H9 (cell line): Measurements from ENCODE around the gene C2orf72. TPM values are rescaled to one million over a fixed set of nuclear protein-coding genes. Genes with fewer than 3 reads are reported as not detected.

Experiments used
- DNase-seq: peaks from one replicate; pipeline ENCODE4 v3.0.0-alpha.2; 2017
- H2AFZ ChIP-seq: one replicate; pipeline ENCODE4 v1.6.1; 2013; ENCODE audit warnings: mild to moderate bottlenecking, low read length, control low read depth, moderate library complexity
- H2AK5ac ChIP-seq: 2 replicates; pipeline ENCODE4 v1.6.1; 2013; ENCODE audit warnings: low read length, control low read depth, mixed read lengths; ENCODE audit not compliant: insufficient read length
- H2BK120ac ChIP-seq: one replicate; pipeline ENCODE4 v1.6.1; 2013; ENCODE audit warnings: low read depth, mild to moderate bottlenecking, low read length, control low read depth, inconsistent platforms; ENCODE audit not compliant: poor library complexity, severe bottlenecking
- H2BK12ac ChIP-seq: 2 replicates; pipeline ENCODE4 v1.6.1; 2013; ENCODE audit warnings: low read length, control low read depth, mixed read lengths, low read depth; ENCODE audit not compliant: insufficient read length
- H2BK15ac ChIP-seq: 2 replicates; pipeline ENCODE4 v1.6.1; 2013; ENCODE audit warnings: low read depth, low read length, control low read depth
- H2BK20ac ChIP-seq: one replicate; pipeline ENCODE4 v1.6.1; 2013; ENCODE audit warnings: low read depth, mild to moderate bottlenecking, low read length, control low read depth, inconsistent platforms; ENCODE audit not compliant: poor library complexity, severe bottlenecking
- H2BK5ac ChIP-seq: 2 replicates; pipeline ENCODE4 v1.6.1; 2013; ENCODE audit warnings: low read length, control low read depth, mixed read lengths; ENCODE audit not compliant: insufficient read length
- H3K14ac ChIP-seq: 2 replicates; pipeline ENCODE4 v1.6.1; 2013; ENCODE audit warnings: low read length, control low read depth; ENCODE audit not compliant: insufficient read depth
- H3K18ac ChIP-seq: 2 replicates; pipeline ENCODE4 v1.6.1; 2013; ENCODE audit warnings: low read depth, mild to moderate bottlenecking, mixed read lengths, low read length, control low read depth; ENCODE audit not compliant: insufficient read length
- H3K23ac ChIP-seq: 2 replicates; pipeline ENCODE4 v1.6.1; 2013; ENCODE audit warnings: low read length, control low read depth, mixed read lengths, low read depth; ENCODE audit not compliant: insufficient read length
- H3K23me2 ChIP-seq: 2 replicates; pipeline ENCODE4 v1.6.1; 2013; ENCODE audit warnings: low read depth, mild to moderate bottlenecking, mixed read lengths, low read length, control low read depth; ENCODE audit not compliant: insufficient read length, poor library complexity, severe bottlenecking
- H3K27ac ChIP-seq: 2 replicates; pipeline ENCODE4 v1.5.1; 2013; ENCODE audit warnings: low read length, control low read depth, mixed read lengths, low read depth; ENCODE audit not compliant: insufficient read length
- H3K27me3 ChIP-seq: 2 replicates; pipeline ENCODE4 v1.6.1; 2013; ENCODE audit warnings: low read length, control low read depth, inconsistent platforms; ENCODE audit not compliant: insufficient read depth
- H3K4ac ChIP-seq: 2 replicates; pipeline ENCODE4 v1.6.1; 2013; ENCODE audit warnings: low read depth, mild to moderate bottlenecking, control low read depth, inconsistent platforms, low read length, moderate library complexity
- H3K4me1 ChIP-seq: 2 replicates; pipeline ENCODE4 v1.6.1; 2013; ENCODE audit warnings: low read length, control low read depth, inconsistent platforms; ENCODE audit not compliant: insufficient read depth
- H3K4me2 ChIP-seq: 2 replicates; pipeline ENCODE4 v1.6.1; 2013; ENCODE audit warnings: low read length, control low read depth, mixed read lengths; ENCODE audit not compliant: insufficient read length, insufficient read depth
- H3K56ac ChIP-seq: 2 replicates; pipeline ENCODE4 v1.6.1; 2013; ENCODE audit warnings: low read depth, mild to moderate bottlenecking, mixed read lengths, low read length, control low read depth; ENCODE audit not compliant: insufficient read length
- H3K79me1 ChIP-seq: 2 replicates; pipeline ENCODE4 v1.6.1; 2013; ENCODE audit warnings: low read depth, mild to moderate bottlenecking, moderate library complexity, low read length, control low read depth, inconsistent platforms; ENCODE audit not compliant: insufficient read depth, poor library complexity, severe bottlenecking
- H3K79me2 ChIP-seq: 2 replicates; pipeline ENCODE4 v1.6.1; 2013; ENCODE audit warnings: low read length, control low read depth, inconsistent platforms; ENCODE audit not compliant: insufficient read depth
- H3K9ac ChIP-seq: 2 replicates; pipeline ENCODE4 v1.6.1; 2013; ENCODE audit warnings: low read length, control low read depth, mixed read lengths; ENCODE audit not compliant: insufficient read length; ENCODE audit errors: extremely low read depth
- H3K9me3 ChIP-seq: one replicate; pipeline ENCODE4 v1.6.1; 2013; ENCODE audit warnings: low read depth, low read length, inconsistent platforms; ENCODE audit not compliant: control insufficient read depth
- H3T11ph ChIP-seq: one replicate; pipeline ENCODE4 v1.6.1; 2013; ENCODE audit warnings: mild to moderate bottlenecking, low read length, control low read depth, inconsistent platforms
- H4K20me1 ChIP-seq: one replicate; pipeline ENCODE4 v1.6.1; 2013; ENCODE audit not compliant: control insufficient read depth, insufficient read length, insufficient read depth
- H4K5ac ChIP-seq: 2 replicates; pipeline ENCODE4 v1.6.1; 2013; ENCODE audit warnings: low read depth, mild to moderate bottlenecking, mixed read lengths, low read length, control low read depth; ENCODE audit not compliant: insufficient read length
- H4K8ac ChIP-seq: replicated peaks from 2 replicates; pipeline ENCODE4 v1.6.1; 2013; ENCODE audit warnings: low read length, control low read depth, mixed read lengths, low read depth; ENCODE audit not compliant: insufficient read length
- H4K91ac ChIP-seq: 2 replicates; pipeline ENCODE4 v1.6.1; 2013; ENCODE audit warnings: low read depth, mild to moderate bottlenecking, moderate library complexity, mixed read lengths, low read length, control low read depth; ENCODE audit not compliant: insufficient read length
- H3K27ac Mint-ChIP-seq, 3 experiments: 2 replicates in 2 of 3; 3 replicates in 1 of 3; pipeline ENCODE4 v1.8.0; 2020 to 2021; ENCODE audit warnings: mixed read lengths in 3 of 3, mild to moderate bottlenecking in 1 of 3, moderate library complexity in 1 of 3
- H3K27me3 Mint-ChIP-seq: 2 replicates; pipeline ENCODE4 v1.8.0; 2021; ENCODE audit warnings: low read depth, mild to moderate bottlenecking, moderate library complexity, mixed read lengths
- H3K36me3 Mint-ChIP-seq, 3 experiments: 2 replicates in 2 of 3; 3 replicates in 1 of 3; pipeline ENCODE4 v1.8.0; 2020 to 2021; ENCODE audit warnings: low read depth in 3 of 3, mixed read lengths in 3 of 3; ENCODE audit not compliant: insufficient read depth in 1 of 3
- H3K4me1 Mint-ChIP-seq, 2 experiments: 2 replicates each; pipeline ENCODE4 v1.8.0; 2020; ENCODE audit warnings: mixed read lengths in 2 of 2
- H3K4me3 Mint-ChIP-seq, 2 experiments: 2 replicates in 1 of 2; 3 replicates in 1 of 2; pipeline ENCODE4 v1.8.0; 2020 to 2021; ENCODE audit warnings: mild to moderate bottlenecking in 2 of 2, mixed read lengths in 2 of 2, moderate library complexity in 1 of 2
- H3K9me3 Mint-ChIP-seq, 2 experiments: 2 replicates in 1 of 2; 3 replicates in 1 of 2; pipeline ENCODE4 v1.8.0; 2020; ENCODE audit warnings: mild to moderate bottlenecking in 2 of 2, mixed read lengths in 2 of 2, moderate library complexity in 1 of 2
- WGBS: extraction: QIAGEN DNeasy Blood & Tissue Kit; methylation state at CpG from one replicate; pipeline ENCODE4 v1.1.7; 2013; ENCODE audit warnings: missing lambda C conversion rate, low lambda C conversion rate, mixed read lengths; ENCODE audit not compliant: insufficient read length; ENCODE audit errors: extremely low coverage; 5-methylcytosine and 5-hydroxymethylcytosine counted together
- total RNA-seq: library from RNA; stranded (reverse); gene quantifications from 2 replicates; pipeline ENCODE4 v1.2.1, GENCODE V29; 2021
- TF ChIP-seq, protein P1 (sequence below): fragments of 200-600 bp; sonication (generic); conservative IDR thresholded peaks from 3 replicates; pipeline ENCODE4 v1.8.0; 2021; ENCODE audit warnings: antibody characterized with exemption, mild to moderate bottlenecking

C2orf72 gene
- total RNA-seq, 1 experiment from 2014 or later, result 1.0 TPM

DNA sequence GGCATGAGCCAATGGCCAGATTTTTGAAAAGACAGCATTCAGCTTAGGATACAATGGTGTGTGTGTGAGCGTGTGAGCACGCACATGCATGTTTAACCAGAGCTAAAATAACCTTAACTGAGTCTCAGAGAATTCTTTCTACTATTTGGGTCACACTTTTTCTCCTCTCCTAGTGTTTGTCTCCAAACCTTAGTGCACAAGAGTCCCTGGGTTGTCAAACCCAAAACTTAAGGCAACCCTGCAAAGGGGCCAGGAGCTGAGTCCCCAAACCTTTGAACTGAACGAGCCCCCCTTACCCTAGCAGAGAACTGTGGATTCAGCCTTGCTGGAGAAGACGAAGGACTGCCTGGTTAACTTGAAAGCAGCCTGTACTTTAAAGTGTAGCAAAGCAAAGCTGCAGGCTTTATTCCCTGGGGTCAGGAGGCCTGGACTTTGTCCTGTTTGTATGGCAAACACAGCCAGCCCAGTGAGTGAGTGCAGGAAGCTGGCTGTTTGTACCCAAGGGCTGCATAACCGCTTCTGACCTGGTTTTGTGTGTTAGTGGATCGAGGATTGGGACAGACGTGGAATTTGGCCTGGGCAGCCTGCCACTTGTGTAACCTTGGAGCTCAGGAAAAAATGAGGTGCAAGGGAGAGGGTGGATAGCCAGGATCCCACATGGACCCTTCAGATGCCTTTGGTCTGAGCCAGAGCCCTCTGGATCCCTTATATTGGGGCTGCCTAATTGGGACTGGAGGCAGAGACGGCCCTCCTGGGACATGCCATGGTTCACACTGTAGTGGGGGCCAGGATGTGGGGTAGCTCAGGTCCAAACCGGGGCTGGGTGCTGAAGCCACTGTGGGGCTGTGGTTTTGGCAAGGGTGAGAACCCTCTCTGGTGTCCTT lies 12.9 kb downstream of the C2orf72 start:
- DNase-seq, result no peak
- Histone ChIP-seq H3K23ac (no peak overlapping the region), H3K56ac (no peak overlapping the region), H3K4me1 (no peaks in the 10 kb centered on the region), H2AK5ac (no peak overlapping the region), H3K9ac (no peak overlapping the region), H3K18ac (no peak overlapping the region), H4K8ac (no peak overlapping the region), H4K20me1 (no peaks in the 10 kb centered on the region), H2BK12ac (no peak overlapping the region), H2BK15ac (no peak overlapping the region), H2BK5ac (no peak overlapping the region), H3K14ac (no peak overlapping the region; the same call in 1 of the 2 replicates), H3K27ac (no peak overlapping the region), H2BK120ac (no peak overlapping the region), H3K4me2 (no peak overlapping the region), H3T11ph (no peak overlapping the region), H2BK20ac (no peak overlapping the region), H3K27me3 (peaks cover 1% of the 10 kb centered on the region; the same call in 1 of the 2 replicates), H3K79me1 (no peaks in the 10 kb centered on the region), H3K4ac (no peak overlapping the region), H4K5ac (no peak overlapping the region), H3K23me2 (no peaks in the 10 kb centered on the region), H3K79me2 (no peaks in the 10 kb centered on the region), H4K91ac (no peak overlapping the region), H2AFZ (no peak overlapping the region), H3K9me3 (no peaks in the 10 kb centered on the region)
- Mint-ChIP-seq H3K27me3 (peaks cover 64% of the 10 kb centered on the region), H3K4me3 (no peak overlapping the region), H3K4me1 (peaks cover 4 to 12% of the 10 kb centered on the region in 2 experiments; a peak in 2 of 4 replicates), H3K9me3 (no peaks in the 10 kb centered on the region), H3K27ac (no peak overlapping the region), H3K36me3 (no peaks in the 10 kb centered on the region)
- WGBS, result no CpG with 5 or more reads among the region's 9 CpGs
- TF ChIP-seq, protein P1, sequence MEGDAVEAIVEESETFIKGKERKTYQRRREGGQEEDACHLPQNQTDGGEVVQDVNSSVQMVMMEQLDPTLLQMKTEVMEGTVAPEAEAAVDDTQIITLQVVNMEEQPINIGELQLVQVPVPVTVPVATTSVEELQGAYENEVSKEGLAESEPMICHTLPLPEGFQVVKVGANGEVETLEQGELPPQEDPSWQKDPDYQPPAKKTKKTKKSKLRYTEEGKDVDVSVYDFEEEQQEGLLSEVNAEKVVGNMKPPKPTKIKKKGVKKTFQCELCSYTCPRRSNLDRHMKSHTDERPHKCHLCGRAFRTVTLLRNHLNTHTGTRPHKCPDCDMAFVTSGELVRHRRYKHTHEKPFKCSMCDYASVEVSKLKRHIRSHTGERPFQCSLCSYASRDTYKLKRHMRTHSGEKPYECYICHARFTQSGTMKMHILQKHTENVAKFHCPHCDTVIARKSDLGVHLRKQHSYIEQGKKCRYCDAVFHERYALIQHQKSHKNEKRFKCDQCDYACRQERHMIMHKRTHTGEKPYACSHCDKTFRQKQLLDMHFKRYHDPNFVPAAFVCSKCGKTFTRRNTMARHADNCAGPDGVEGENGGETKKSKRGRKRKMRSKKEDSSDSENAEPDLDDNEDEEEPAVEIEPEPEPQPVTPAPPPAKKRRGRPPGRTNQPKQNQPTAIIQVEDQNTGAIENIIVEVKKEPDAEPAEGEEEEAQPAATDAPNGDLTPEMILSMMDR, result no peak
